ENCODE results near the gene ZNF318.
"Not testable (repeated sequence)": the region's sequence is repeated elsewhere in the genome, so short reads cannot be mapped to it uniquely, and the experiment has no call there.

Gene ZNF318

GRCh38 chr6:43380858-43381257 lies 11.4 kb upstream of the ZNF318 start:
- DNase-seq, result not testable (repeated sequence)

- no peak for DNase-seq
Observed at GRCh38 chr6:43378631-43379030, 9.2 kb upstream of the ZNF318 start.

GRCh38 chr6:43377710-43378229 lies 8.3 kb upstream of the ZNF318 start:
- no peak for DNase-seq

GRCh38 chr6:43376551-43376981 lies 7.1 kb upstream of the ZNF318 start:
- DNase-seq, result no peak

GRCh38 chr6:43375693-43376092 lies 6.2 kb upstream of the ZNF318 start:
- no peak for DNase-seq

GRCh38 chr6:43373252-43373875 lies 3.9 kb upstream of the ZNF318 start:
- DNase-seq, result no peak

- not testable (repeated sequence) for DNase-seq
Observed at GRCh38 chr6:43370003-43370580, 645 bp upstream of the ZNF318 start.

- peak; percentile 33 for DNase-seq
Observed at GRCh38 chr6:43368259-43369160, 937 bp downstream of the ZNF318 start.

- DNase-seq, result no peak
Observed at GRCh38 chr6:43367245-43367984, 2.0 kb downstream of the ZNF318 start.

- no peak for DNase-seq
Observed at GRCh38 chr6:43361269-43361668, 8.2 kb downstream of the ZNF318 start.

- DNase-seq, result no peak
Observed at GRCh38 chr6:43359831-43360230, 9.6 kb downstream of the ZNF318 start.

GRCh38 chr6:43359381-43359780 lies 10.1 kb downstream of the ZNF318 start:
- DNase-seq, result no peak

GRCh38 chr6:43355862-43356590 lies 13.4 kb downstream of the ZNF318 start:
- DNase-seq, result no peak

- not testable (repeated sequence) for DNase-seq
Observed at GRCh38 chr6:43351951-43352350, 17.5 kb downstream of the ZNF318 start.

GRCh38 chr6:43347444-43347843 lies 22.0 kb downstream of the ZNF318 start:
- DNase-seq, result no peak

GRCh38 chr6:43347021-43347420 lies 22.4 kb downstream of the ZNF318 start:
- DNase-seq, result no peak

GRCh38 chr6:43346243-43346642 lies 23.2 kb downstream of the ZNF318 start:
- not testable (repeated sequence) for DNase-seq

- no peak for DNase-seq
Observed at GRCh38 chr6:43339168-43339567, 30.3 kb downstream of the ZNF318 start.

GRCh38 chr6:43338243-43338642 lies 31.2 kb downstream of the ZNF318 start:
- no peak for DNase-seq

GRCh38 chr6:43336382-43336781 lies 33.1 kb downstream of the ZNF318 start:
- DNase-seq, result no peak

- DNase-seq, result no peak
Observed at GRCh38 chr6:43335469-43335868, 34.0 kb downstream of the ZNF318 start.

GRCh38 chr6:43334466-43335095 lies 34.9 kb downstream of the ZNF318 start:
- DNase-seq, result no peak
